Measurements from ENCODE around the gene GLYATL1.

GRCh38 chr11:58939277-58939676 is at the start of gene GLYATL1:
- TF ChIP-seq CTCF (IDR thresholded peaks at IDR 0.05) (no peak), REST (IDR thresholded peaks at IDR 0.05; ENCODE audit: insufficient read depth in 1 of 2, low read depth in 2 of 2, low read length in 1 of 2) (no peak)
